GM12865 (cell line): ENCODE results near the gene SYTL5.

Source experiments
- DNase-seq: peaks from one replicate; pipeline ENCODE4 v3.0.0; 2010; ENCODE audit warnings: low read depth
- H3K4me3 ChIP-seq: 2 replicates; pipeline ENCODE4 v1.5.1; 2011; ENCODE audit warnings: mild to moderate bottlenecking, low read depth, low read length, control low read depth
- TF ChIP-seq, protein P1 (sequence below): IDR thresholded peaks from 2 replicates; pipeline ENCODE4 v1.5.1; 2011; ENCODE audit warnings: low read length, control low read depth, low read depth, inconsistent platforms; ENCODE audit not compliant: insufficient read depth; ENCODE audit errors: missing control alignments

Gene SYTL5

DNA sequence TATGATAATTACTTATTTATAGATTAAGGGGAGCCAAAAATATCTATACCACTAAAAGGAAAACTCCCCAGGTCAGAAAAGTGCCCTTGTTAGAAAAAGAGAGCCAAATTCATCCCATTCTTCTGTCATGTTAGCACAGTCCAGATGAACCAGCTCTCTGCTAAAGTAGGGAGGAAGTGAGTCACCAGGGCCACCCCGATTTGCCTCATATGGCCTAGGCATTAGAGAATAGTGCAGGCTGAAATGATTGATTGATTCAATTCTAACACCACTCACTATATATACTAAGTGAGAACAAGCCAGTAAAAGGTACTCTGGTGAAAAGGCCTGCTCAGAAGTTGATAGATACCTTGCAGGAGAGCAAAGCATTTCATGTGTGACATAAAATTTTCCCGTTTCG, 119.8 kb downstream of the SYTL5 start:
- no peak overlapping the region for H3K4me3 ChIP-seq
- TF ChIP-seq, protein P1, sequence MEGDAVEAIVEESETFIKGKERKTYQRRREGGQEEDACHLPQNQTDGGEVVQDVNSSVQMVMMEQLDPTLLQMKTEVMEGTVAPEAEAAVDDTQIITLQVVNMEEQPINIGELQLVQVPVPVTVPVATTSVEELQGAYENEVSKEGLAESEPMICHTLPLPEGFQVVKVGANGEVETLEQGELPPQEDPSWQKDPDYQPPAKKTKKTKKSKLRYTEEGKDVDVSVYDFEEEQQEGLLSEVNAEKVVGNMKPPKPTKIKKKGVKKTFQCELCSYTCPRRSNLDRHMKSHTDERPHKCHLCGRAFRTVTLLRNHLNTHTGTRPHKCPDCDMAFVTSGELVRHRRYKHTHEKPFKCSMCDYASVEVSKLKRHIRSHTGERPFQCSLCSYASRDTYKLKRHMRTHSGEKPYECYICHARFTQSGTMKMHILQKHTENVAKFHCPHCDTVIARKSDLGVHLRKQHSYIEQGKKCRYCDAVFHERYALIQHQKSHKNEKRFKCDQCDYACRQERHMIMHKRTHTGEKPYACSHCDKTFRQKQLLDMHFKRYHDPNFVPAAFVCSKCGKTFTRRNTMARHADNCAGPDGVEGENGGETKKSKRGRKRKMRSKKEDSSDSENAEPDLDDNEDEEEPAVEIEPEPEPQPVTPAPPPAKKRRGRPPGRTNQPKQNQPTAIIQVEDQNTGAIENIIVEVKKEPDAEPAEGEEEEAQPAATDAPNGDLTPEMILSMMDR, result no peak
- DNase-seq, result no peak

DNA sequence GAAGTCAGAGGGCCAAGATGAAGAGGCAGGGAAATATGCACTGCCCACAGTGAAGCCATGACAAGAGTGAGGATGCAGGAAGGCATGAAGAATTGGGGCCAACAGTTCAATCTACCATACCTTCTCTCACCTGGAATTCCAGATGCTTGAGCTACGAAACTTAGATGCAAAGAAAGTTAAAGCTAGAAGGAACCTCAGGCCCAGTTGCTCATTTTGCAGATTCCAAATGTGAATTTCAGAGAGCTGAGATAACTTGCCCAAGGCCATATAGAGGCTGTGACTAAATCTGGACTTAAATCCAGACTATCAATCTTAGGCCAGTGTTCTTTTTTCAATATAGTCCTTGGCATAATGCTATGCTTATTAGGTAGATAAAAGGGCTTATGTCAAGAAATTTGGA, 121.6 kb downstream of the SYTL5 start:
- no peak for DNase-seq
- TF ChIP-seq, protein P1, result no peak
- no peak overlapping the region for H3K4me3 ChIP-seq

DNA sequence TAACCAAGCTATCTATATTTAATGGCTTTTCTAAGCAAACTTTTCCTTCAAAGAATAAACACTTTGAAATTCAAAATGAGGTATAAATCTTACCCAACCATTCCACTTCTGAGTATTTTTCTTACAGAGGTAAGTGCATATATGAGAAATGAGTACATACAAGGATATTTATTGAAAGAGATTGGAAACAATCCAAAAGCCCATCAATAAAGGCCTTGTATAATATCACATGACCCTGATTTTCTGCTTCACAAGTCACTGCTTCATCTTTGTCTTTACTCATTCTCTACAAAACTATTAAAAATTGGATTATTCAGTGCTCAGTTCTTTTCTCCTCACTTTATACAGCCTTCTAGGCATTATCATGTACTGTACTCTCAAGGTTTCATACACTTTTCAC, 123.0 kb downstream of the SYTL5 start:
- TF ChIP-seq, protein P1, result no peak
- no peak for DNase-seq
- no peak overlapping the region for H3K4me3 ChIP-seq

DNA sequence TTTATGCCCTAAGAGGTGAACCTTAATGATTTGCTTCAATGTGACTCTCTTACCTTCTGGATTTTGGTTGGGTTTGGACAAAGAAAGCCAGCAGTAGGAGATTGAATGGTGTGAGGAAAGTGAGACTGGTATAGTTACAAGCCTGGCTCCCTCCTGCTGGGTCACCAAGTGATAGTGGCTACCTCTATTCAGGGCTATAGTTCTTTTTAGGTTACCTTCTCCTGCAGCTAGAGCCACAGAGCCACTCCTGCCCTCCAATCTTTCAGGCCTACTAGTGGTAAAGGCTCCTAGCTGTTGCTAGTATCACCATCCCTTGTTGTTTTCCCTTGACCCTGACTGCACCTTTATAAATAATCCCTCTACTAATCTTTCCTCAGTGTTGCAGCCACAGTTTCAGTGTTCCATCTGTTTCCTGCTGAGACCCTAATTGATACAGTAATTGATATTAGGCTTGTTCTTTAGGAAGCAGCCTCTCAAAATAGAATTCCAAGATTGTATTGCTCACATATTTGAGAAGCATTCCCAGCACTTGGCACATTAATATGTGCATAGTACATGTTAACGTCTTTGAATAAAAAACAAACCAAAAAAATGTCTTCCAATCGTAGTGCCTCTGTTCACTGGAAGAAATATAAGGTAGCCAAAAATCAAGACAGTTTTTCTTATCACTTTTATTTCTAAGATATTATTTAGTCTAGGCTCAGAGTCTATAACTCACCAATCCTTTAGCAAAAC, 132.0 kb downstream of the SYTL5 start:
- H3K4me3 ChIP-seq, result no peak overlapping the region
- TF ChIP-seq, protein P1, result no peak
- no peak for DNase-seq

DNA sequence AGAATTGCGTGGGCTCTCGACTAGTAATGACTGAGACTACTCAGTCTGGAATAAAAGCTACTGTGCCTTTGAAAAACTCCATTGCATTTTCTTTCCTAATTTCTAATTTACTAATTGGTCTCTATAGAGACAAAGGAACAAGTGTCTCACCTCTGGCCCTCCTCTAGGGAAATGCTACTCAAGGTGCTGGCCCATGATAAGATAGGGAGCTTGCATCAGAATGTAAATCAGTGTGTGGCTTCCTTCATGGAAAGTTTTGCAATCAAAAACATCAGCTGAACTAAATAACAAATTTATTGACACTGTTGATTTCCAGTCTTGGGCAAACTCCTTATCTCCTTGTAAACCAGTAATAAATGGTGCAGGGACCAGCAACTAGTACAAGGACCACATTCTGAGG, 132.5 kb downstream of the SYTL5 start:
- DNase-seq, result no peak
- TF ChIP-seq, protein P1, result no peak
- H3K4me3 ChIP-seq, result no peak overlapping the region

DNA sequence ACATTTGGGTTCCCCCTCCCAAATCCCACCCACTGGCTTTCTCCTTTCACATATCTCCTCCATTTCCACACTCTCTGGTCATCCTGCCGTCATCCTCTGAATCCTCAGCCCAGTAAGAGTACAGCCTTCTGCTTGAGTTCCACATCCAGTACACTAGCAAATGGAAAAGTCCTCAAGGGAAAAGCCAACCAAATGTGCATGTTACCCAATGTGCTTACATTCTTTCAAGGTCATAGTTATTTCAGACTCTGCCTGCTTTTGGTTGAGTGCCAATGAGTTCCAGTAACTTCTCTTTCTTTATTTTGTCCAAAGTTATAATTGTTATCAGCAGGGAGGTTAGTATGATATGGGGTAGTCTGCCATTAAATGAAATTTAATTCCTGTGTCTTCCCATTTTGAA, 136.3 kb downstream of the SYTL5 start:
- H3K4me3 ChIP-seq, result no peak overlapping the region
- DNase-seq, result no peak
- TF ChIP-seq, protein P1, result no peak

DNA sequence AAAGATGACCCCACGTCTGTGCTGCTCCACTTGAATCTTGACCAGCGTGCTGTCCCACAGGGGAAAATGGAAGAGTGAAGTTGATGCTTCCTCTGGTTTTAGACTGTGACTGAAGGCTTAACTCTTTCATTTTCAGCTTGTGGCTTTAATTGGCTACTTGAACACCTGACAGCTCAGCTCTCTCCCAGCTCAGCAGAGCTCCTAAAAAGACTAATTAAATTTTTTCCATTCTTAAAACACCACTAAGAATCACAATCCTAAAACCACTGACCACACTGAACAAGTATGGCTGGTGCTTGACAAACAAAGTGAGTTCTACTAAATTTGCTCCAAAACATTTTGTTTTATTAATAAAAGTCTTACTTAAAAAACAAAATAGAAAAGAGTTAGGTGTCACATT, 142.7 kb downstream of the SYTL5 start:
- TF ChIP-seq, protein P1, result no peak
- H3K4me3 ChIP-seq, result no peak overlapping the region
- no peak for DNase-seq
